Activated CD4-positive, alpha-beta T cell treated with anti-CD3 and anti-CD28 coated beads for 48 hours (primary cell): ENCODE measurements around the gene FXYD5.
A peak's percentile ranks its signal among the peaks of the same experiment; 100 is the strongest.

ENCODE experiments used
- DNase-seq: peaks from one replicate; pipeline ENCODE4 v3.0.0-alpha.2; 2020

Gene FXYD5, protein sequence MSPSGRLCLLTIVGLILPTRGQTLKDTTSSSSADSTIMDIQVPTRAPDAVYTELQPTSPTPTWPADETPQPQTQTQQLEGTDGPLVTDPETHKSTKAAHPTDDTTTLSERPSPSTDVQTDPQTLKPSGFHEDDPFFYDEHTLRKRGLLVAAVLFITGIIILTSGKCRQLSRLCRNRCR

DNA sequence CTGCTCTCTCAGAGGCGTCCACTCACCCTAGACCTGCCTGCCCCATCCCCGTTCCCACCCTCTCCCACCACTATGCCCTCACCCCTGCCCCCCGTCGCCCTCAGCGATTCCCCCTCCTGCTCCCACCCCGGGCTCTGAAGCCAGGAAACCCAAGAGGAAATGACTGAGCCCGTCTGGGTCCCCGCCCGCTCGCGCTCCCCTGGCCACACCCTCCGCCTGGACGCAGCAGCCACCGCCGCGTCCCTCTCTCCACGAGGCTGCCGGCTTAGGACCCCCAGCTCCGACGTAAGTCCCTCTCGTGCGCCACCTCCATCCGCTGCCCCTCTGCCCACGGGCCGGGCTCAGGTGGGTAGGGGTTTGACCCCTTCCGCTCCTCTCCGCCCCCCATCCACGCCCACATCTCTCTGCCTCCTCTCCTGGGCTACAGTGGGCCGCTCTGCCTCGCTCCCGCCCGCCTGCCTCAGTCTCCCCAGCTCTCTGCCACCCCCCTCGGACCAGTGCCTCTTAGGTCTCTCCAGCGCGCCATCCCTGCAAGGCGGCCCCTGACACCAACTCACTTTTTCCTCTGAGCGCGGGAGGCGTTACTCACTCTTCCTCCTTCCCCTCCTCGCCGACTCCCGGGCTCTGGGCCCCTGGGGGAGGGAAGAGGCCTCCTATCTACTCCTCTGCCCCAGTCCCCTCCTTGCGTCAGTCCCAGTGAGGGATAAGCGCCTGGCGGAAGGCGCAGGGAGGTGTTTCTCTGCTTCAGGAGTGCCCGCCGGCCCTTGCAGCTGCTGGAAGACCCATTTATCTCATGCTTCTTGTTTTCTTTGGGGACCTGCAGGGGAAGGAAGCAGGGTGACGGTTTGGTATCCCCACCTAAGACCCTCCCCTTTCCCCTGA, at the start of gene FXYD5:
Gene FXYD5 (plus strand): TSS at position 211 of the 882 bp plus-strand sequence. CDS start 816 bp downstream, outside the sequence.
- DNase-seq: peak; percentile 91

GRCh38 chr19:35105047-35105410, 49.5 kb upstream of the FXYD5 start:
- no peak for DNase-seq

DNA sequence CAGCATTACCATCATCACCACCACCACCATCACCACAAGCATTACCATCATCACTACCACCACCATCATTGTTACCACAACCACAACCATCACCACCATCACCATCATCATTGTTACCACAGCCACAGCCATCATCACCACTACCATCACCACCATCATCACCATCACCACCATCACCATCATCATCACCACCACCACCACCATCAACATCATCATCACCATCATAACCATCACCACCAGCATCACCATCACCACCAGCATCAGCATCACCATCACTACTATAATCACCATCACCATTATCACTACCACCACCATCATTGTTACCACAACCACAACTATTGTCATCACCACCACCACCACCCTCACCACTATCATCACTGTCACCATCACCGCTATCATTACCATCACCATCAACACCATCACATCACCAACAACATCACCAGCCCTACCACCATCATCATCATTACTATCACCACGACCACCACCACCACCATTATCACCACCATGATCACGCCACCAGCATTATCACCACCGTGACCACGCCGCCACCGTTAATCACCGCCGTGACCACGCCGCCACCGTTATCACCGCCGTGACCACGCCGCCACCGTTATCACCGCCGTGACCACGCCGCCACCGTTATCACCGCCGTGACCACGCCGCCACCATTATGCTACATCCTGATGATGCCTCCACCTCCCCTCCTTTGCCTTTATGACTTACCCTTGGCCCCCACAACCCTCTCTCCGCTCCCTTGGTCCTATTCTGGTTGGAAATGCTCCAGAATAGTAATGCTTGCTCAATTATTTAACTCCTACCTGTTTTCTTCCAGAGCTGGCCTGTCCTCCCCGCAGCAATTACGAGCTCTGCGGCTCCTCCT, 48.9 kb upstream of the FXYD5 start:
- DNase-seq: no peak

GRCh38 chr19:35106291-35106583, 48.3 kb upstream of the FXYD5 start:
- DNase-seq: no peak

- no peak for DNase-seq
Measured at GRCh38 chr19:35106898-35107541, 47.5 kb upstream of the FXYD5 start.

DNA sequence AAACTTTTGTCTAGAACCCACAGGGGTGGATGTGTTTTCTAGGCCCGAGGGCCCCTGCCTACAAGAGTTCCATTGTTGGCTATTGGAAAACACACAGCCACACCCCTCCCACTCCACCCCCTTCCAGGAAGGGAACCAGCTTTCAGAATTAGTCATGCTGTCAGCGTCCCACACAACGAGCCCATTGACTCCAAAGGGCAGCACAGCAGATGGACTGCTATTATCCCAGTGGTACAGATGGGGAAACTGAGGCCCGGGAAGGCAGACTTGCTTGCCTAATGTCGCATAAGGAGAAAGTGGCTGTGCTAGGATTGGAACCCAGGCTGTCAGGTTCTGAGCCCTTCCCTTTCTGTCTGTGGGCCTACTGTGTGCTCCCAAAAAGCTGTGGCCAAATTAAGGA, 47.0 kb upstream of the FXYD5 start:
- peak; percentile 16 for DNase-seq

GRCh38 chr19:35108730-35109129, 45.8 kb upstream of the FXYD5 start:
- DNase-seq: no peak

- DNase-seq: no peak
Measured at GRCh38 chr19:35109395-35110112, 45.0 kb upstream of the FXYD5 start.

DNA sequence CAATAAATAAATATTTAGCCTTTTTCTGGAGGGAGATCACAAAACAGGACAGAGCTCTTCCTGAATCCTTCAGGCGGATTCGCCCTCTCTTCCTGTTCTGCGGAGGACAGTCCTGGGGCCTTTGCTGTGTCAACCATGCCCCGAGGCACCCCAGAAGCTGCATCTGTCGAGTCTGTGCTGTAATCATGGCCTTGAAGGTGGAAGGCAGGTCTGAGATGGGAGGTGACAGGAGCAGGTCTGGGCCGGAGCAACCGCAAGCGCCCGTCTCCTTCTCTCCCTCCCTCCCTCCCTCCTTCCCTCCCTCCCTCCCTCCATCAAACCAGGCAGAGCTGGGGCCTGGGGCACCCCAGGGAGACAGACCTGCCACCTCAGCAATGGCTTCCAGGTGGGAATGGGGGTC, 43.6 kb upstream of the FXYD5 start:
- DNase-seq: no peak

- no peak for DNase-seq
Measured at GRCh38 chr19:35112995-35113688, 41.4 kb upstream of the FXYD5 start.

- peak; percentile 80 for DNase-seq
Measured at GRCh38 chr19:35114353-35115176, 40.0 kb upstream of the FXYD5 start.

DNA sequence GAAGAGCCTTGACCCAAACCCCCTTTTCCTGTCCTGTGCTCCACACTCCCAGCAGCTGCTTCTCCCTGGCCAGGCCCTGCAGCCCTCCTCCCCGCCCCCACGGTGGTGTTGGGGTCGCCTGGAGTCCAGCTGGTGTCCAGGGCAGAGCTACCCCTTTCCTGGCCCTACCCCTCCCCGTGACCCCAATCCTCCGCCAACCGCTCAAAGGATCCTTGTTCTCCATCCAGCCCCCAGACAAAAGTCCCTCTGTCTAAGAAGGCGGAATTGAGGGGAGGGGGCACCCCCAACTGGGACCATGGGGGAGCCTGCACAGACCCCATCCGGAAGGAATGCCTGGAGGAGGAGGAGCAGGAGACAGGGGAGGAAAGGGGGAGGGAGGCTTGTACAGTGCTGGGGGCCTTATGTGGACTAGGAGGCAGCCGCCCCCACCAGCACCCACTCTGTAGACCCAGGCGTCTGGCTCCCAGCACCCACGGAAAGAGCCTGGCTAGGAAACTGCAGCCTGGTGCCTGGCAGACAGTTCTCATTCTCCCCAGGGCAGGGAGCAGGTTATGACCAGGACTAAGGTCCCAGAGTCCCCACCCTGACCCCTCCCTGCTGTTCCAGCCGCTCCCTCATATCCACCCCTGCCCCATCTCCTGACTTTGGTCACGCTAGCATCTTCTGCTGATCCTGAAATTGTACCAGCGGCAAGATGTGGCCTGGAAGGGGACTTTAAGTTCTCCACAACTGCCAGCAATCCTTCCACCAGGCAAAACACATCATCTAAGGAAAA, 39.2 kb upstream of the FXYD5 start, which contains the start of gene FXYD3:
Gene FXYD3 (plus strand): TSS at position 647 of the 775 bp plus-strand sequence. CDS start 3,554 bp downstream, outside the sequence.
- no peak for DNase-seq

DNA sequence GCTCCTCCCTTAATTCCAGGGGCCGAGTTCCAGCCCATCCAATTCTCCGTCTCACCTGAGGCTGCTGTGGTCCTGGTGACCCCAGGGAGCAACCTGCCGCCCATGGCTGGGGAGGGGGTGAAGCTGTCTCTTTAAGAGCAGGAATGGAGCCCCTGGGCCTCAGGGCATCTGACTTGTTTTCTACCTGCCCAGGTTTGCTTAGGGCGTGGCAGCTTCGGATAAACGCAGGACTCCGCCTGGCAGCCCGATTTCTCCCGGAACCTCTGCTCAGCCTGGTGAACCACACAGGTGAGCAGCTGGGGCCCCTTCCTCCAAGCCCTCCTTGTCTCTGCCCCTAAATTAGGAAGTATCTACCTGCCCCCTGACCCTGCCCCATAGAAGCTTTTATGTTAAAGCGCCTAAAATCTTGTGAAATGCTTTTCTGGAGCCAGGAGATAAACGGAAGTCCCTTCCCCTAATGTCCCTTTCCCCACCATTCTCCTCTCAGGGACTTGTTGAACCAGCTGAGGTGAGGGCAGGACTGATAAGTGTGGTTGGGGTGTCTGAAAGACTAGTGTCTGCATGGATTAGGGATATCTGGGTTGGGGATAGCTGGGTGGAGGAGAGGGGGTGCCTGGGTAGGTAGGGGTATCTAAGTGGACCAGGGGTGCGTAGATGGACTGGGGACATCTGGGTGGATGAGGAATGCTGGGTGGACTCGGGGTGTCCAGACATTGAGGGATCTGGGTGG, 38.3 kb upstream of the FXYD5 start:
- DNase-seq: no peak

GRCh38 chr19:35117116-35117515, 37.4 kb upstream of the FXYD5 start:
- DNase-seq: no peak

GRCh38 chr19:35117799-35118198, 36.7 kb upstream of the FXYD5 start:
- no peak for DNase-seq

- no peak for DNase-seq
Measured at GRCh38 chr19:35118268-35119020, 36.1 kb upstream of the FXYD5 start.

- no peak for DNase-seq
Measured at GRCh38 chr19:35119091-35119490, 35.4 kb upstream of the FXYD5 start.

DNA sequence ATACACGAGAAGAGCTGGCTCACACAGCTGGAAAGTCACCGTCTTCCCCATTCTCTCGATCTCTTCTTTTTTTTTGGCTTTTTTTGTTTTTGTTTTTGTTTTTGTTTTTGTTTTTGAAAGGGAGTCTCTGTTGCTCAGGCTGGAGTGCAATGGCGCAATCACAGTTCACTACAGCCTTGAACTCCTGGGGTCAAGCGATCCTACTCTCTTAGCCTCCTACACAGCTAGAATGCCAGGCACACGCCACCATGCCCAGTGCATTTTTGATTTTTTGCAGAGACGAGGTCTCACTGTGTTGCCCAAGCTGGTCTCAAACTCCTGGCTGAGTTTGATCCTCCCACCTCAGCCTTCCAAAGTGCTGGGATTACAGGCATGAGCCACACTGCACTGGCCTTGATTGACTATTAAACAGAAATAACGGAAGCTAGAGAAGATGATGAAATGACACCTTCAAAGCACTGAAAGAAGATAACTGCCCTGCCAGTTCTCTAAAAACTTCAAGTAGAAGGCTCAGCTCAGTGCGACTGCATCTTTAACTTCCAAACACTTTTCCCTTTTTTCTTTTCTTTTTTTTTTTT, 34.9 kb upstream of the FXYD5 start:
- DNase-seq: no peak
